ENCODE results near the gene IFNL4. TPM values are rescaled to one million over a fixed set of nuclear protein-coding genes. Genes with fewer than 3 reads are reported as not detected.
A peak's percentile ranks its signal among the peaks of the same experiment; 100 is the strongest.

The IFNL4 gene
- total RNA-seq, 1 experiment from 2014 or later: not detected

DNA sequence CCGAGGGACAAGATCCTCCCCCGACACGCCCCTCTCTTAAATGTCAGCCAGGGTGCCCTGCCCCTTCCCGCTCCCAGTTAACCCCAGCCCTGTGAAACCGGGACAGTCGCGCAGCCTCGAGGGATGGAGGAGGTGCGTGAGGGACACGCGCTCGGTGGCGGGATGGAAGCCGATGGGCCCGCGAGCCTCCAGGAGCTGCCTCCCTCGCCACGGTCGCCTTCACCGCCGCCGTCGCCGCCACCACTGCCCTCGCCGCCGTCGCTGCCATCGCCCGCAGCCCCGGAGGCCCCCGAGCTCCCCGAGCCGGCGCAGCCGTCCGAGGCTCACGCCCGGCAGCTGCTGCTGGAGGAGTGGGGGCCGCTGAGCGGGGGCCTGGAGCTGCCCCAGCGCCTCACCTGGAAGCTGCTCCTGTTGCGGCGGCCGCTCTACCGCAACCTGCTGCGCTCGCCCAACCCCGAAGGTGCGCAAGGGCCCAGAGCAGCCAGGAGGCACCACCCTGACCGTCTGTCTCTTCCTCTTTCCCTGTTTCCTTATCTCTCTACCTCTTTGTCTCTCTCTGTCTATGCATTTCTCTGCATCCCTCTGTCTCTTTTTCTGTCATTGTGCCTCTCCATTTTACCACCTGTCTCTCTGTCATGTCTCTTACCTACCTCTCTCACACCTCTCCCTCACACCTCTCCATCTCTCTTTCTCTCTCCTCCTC lies 51.6 kb downstream of the IFNL4 start, which contains the start of gene NCCRP1:
Gene NCCRP1, plus strand, starts transcription at position 105 of the 703 bp plus-strand sequence. Its CDS starts 19 bp downstream, at position 124.
- H3K14ac ChIP-seq (ENCODE audit: insufficient read depth, low read length): no peak within 1 kb of the TSS

More for the DNA sequence above, 51.6 kb downstream of the IFNL4 start, which contains the start of gene NCCRP1:
- no CpG with 5 or more reads among the region's 51 CpGs for WGBS (ENCODE audit: extremely low coverage, insufficient read length, low lambda C conversion rate)
- H3K9me3 Mint-ChIP-seq: no peaks in the 10 kb centered on the region; a peak in 1 of 5 replicates
- H3K4ac ChIP-seq (ENCODE audit: low read depth, low read length): no peak within 1 kb of the TSS
- no peaks in the 10 kb centered on the region for H3K79me1 ChIP-seq (ENCODE audit: insufficient read depth, low read depth, low read length, poor library complexity, severe bottlenecking)
- H3K23me2 ChIP-seq (ENCODE audit: insufficient read length, low read depth, low read length, poor library complexity, severe bottlenecking): peaks cover 7% of the 10 kb centered on the region
- H3K27ac Mint-ChIP-seq: no peak within 1 kb of the TSS
- H4K91ac ChIP-seq (ENCODE audit: insufficient read length, low read depth, low read length): no peak within 1 kb of the TSS
- H3K9me3 ChIP-seq (ENCODE audit: control insufficient read depth, low read depth, low read length): no peaks in the 10 kb centered on the region
- H3K56ac ChIP-seq (ENCODE audit: insufficient read length, low read depth, low read length): no peak within 1 kb of the TSS
- H3K4me3 Mint-ChIP-seq: peak within 1 kb of the TSS; percentile 48 to 75
- H3K4me2 ChIP-seq (ENCODE audit: insufficient read depth, insufficient read length, low read length): peak within 1 kb of the TSS; percentile 48
- no peaks in the 10 kb centered on the region for H3K36me3 Mint-ChIP-seq (ENCODE audit: insufficient read depth in 1 of 3, low read depth in 3 of 3)
- peak; percentile 71 for DNase-seq
- no peak within 1 kb of the TSS for H2BK20ac ChIP-seq (ENCODE audit: low read depth, low read length, poor library complexity, severe bottlenecking)
- no peak within 1 kb of the TSS for H3K27ac ChIP-seq (ENCODE audit: insufficient read length, low read depth, low read length)
- no peak within 1 kb of the TSS for H3K9ac ChIP-seq (ENCODE audit: extremely low read depth, insufficient read length, low read length)
- H2BK120ac ChIP-seq (ENCODE audit: low read depth, low read length, poor library complexity, severe bottlenecking): no peak within 1 kb of the TSS
- H3K4me1 Mint-ChIP-seq: peaks cover 14 to 39% of the 10 kb centered on the region in 2 experiments
- H3K27me3 ChIP-seq (ENCODE audit: insufficient read depth, low read length): peaks cover 7% of the 10 kb centered on the region; the same call in 1 of the 2 replicates
- no peak within 1 kb of the TSS for H3T11ph ChIP-seq (ENCODE audit: low read length)
- H2BK12ac ChIP-seq (ENCODE audit: insufficient read length, low read depth, low read length): no peak within 1 kb of the TSS
- H3K27me3 Mint-ChIP-seq (ENCODE audit: low read depth): peaks cover 78% of the 10 kb centered on the region
- H2AFZ ChIP-seq (ENCODE audit: low read length): no peak within 1 kb of the TSS
- no peak within 1 kb of the TSS for H4K5ac ChIP-seq (ENCODE audit: insufficient read length, low read depth, low read length)
- no peaks in the 10 kb centered on the region for H3K4me1 ChIP-seq (ENCODE audit: insufficient read depth, low read length)
- H3K79me2 ChIP-seq (ENCODE audit: insufficient read depth, low read length): no peaks in the 10 kb centered on the region
- H2BK5ac ChIP-seq (ENCODE audit: insufficient read length, low read length): no peak within 1 kb of the TSS
- no peak within 1 kb of the TSS for H3K23ac ChIP-seq (ENCODE audit: insufficient read length, low read depth, low read length)
- no peak within 1 kb of the TSS for H2BK15ac ChIP-seq (ENCODE audit: low read depth, low read length)
- no peak for TF ChIP-seq CTCF (conservative IDR thresholded peaks at IDR 0.05)
- H3K18ac ChIP-seq (ENCODE audit: insufficient read length, low read depth, low read length): no peak within 1 kb of the TSS
- no peak within 1 kb of the TSS for H2AK5ac ChIP-seq (ENCODE audit: insufficient read length, low read length)
- H4K8ac ChIP-seq (replicated peaks; ENCODE audit: insufficient read length, low read depth, low read length): no peak within 1 kb of the TSS
- H4K20me1 ChIP-seq (ENCODE audit: control insufficient read depth, insufficient read depth, insufficient read length): no peaks in the 10 kb centered on the region
